Measurements from ENCODE around the gene OR5A2.

- TF ChIP-seq CTCF (IDR thresholded peaks at IDR 0.05) = no peak
- no peak for TF ChIP-seq POLR2A (IDR thresholded peaks at IDR 0.05)
These were observed 22.3 kb upstream of the OR5A2 start for GRCh38 chr11:59448484-59448883.
